ENCODE results near the gene ASIP.

ASIP gene

DNA sequence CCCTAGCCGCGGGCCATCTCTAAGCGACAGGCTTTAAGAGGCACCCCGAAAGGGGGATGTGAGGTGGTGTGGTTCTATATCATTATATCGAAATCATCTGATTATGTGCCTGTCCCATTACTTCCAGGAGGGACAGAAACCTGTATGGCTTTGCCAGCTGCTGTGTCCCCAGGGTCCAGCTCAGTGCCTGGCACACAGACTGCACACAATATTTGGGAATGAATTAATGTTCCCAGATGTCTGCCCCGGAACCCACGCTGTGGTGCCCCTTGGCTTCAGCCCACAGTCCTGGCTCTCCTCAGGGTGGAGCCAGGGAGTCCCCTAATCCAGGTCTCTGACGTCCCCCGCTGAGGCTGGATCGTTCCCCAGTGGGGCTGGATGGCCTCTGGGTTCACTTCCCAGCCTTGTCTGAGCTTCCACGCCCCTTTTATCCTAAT, 70.8 kb downstream of the ASIP start:
- DNase-seq (ENCODE audit: low read depth), result no peak

DNA sequence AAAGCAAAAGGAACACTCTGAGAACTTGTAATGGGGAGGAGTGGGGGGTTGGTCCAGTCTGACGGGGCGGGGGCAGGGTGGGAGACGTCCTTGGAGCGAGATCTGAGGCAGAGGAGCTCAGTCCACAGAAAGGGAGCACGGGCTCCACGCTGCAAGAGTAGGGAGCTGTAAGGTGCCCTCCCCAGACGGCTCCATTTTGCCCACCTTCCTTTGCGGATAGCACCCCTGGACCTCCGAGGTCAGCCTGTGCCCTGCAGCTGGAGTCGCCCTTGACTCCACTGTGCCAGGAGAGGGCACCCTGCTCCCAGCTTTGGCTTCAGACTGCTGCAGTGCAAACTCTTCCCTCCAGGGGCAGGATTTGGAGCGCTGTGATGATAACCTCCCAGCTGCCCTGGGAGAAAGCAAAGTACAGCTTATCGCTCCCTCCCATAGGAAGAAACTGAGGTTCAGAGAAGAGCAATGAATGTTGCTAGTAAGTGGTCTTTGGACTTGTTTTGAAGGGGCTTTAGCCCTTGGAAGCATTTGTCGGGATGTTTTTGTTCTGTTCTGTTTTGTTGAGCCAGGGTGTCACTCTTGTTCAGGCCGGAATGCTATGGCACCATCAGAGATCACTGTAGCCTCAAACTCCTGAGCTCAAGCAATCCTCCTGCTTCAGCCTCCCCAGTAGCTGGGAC, 71.5 kb downstream of the ASIP start:
- peak; percentile 65 for DNase-seq (ENCODE audit: low read depth)

DNA sequence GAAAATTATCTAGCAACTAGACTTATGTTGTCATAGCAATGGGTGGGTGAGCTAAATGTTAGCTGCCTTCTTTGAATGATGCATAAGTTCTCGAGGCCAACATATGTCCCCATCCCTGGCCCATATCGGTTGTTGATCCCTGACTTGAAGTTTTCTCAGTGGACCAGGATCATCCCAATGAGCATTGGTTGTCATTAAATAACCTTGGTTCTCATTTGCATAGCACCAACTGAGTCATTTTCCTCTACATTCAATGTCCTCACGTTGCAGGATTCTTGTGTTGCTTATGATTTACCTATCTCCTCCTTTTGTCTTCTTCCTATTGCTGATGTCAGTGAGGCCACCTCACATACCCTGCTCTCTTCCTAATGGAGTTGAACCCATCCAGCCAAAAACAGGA, 74.0 kb downstream of the ASIP start:
- no peak for DNase-seq (ENCODE audit: low read depth)

DNA sequence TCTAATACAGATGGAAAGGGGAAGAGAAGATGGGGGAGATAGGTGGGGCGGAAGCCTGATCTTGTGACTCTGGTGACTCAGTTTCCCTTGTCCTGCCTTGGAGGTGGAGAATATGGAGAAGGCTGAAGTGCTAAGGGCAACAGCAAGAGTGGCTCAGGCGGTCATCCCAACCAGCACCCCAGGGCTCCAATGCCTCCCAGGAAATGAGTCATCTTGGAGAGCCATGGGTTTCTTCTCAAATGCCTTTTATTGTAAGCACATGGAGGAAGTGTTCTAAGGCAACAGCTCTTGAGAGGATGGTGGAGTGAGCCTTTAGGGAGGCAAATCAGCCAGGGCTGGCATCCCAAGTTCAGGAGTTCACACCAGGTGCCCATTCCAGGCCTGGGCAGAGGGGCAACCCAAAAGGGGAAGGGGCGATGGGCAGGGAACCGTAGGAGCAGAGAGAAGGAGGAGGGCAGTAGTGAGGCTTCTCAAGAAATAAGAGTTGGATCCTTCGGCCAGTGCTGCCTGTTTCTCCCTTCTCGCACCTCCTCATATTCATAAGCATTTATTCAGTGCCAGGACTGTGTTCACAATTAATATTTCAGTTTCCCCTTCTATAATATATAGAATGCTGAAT, 75.1 kb downstream of the ASIP start:
- peak; percentile 20 for DNase-seq (ENCODE audit: low read depth)

Measured in HS-5 (cell line).